ENCODE results near the gene CLIC5.

GRCh38 chr6:45855642-45856394 is 159.8 kb downstream of the CLIC5 start:
- TF ChIP-seq POLR2A (IDR thresholded peaks at IDR 0.05; ENCODE audit: low read length): no peak
- TF ChIP-seq GATA1 (IDR thresholded peaks at IDR 0.05; ENCODE audit: low read depth, low read length): no peak
